Adipose tissue (tissue), 3 donors: ENCODE results near the gene FCRL5. TPM values are rescaled to one million over a fixed set of nuclear protein-coding genes. Genes with fewer than 3 reads are reported as not detected.

ENCODE experiments used
- H3K27ac ChIP-seq: one replicate; pipeline ENCODE4 v1.5.1; 2013; ENCODE audit warnings: low read depth, low read length
- WGBS, 3 donors: extraction: QIAGEN DNeasy Blood & Tissue Kit; methylation state at CpG; one replicate each; pipeline ENCODE4 v1.1.7; 2013; 5-methylcytosine and 5-hydroxymethylcytosine counted together
- polyA plus RNA-seq, 3 donors: library from polyadenylated mRNA; stranded (reverse); fragments of 200-250 nt; gene quantifications; one replicate each; pipeline ENCODE4 v1.2.3, GENCODE V29; 2013
- donor health status: healthy with polysubstance abuse.
- donor health status: Bipolar disorder and iron deficiency.
- donor health status: healthy.

FCRL5 gene
- polyA plus RNA-seq, 3 donors, result 0.15 to 0.24 TPM; not detected in 1

DNA sequence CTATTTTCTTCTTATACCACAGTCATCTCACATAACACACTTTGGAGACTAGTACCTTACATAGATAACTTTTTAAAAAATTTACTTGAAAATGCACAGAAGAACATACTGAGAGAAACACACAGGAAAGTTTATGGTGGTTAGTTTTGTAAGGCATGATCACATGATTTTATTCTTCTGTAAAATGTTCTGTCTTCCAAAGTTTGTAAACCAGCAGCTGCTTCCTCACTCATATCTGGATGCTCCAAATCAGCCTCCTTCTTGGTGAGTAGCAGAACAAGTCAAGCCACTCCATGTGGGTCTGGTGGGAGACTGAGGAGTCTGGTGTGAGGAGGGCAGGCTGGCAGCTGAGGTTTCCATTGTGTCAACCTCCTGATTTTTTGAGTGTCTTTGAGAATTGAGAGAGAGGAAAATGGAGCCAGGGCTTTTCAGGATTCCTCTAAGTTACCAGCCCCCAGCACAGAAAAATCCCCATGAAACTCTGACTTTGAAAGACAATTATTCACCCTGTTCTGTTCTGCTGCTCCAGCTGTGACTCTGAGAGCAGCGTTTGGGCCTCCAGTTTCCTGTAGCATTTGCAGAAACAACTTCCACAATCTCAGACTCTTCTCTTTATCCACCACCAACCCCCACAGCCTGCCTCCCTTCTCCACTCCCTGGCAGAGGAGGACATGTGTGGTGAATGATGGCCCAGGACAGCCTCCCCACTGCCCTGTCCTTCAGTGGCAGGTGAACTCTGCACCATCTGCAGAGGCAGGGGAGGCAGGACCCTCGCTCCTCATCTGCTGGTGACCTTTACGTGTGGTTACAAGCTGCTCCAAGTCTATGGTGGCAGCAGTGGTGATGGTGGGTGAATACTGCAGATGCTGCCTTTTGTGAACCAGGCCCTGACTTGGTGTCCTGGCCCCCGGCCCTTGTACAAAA lies 82.3 kb downstream of the FCRL5 start:
- WGBS, 3 donors, result 73 to 75% (median 74%) methylated on average over 4 of the region's 4 CpGs
- H3K27ac ChIP-seq, result no peak overlapping the region

- H3K27ac ChIP-seq, result no peak overlapping the region
- WGBS, 3 donors, result 81 to 91% (median 85%) methylated on average over 3 of the region's 3 CpGs
Measured at GRCh38 chr1:157469300-157469699, 83.0 kb downstream of the FCRL5 start.

DNA sequence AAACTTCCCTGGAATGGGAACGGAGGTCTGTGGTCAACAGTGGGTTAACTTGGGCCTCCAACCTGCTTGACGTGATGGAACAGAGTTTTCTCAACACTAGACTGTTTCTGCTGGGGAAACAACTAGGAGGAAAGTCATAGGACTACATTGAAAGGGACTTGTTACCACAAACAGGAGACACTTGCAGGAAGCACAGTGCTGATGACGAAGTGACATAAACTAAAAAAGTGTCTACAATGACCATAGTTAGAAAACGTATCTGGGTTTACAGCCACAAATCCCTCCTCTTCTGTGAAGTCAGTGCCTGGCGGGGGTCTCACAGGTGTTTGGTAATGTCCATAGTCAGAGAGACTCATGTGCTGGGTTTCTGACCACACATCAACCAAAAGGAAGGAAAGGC lies 86.3 kb downstream of the FCRL5 start:
- H3K27ac ChIP-seq, result no peak overlapping the region

More for the DNA sequence above, 86.3 kb downstream of the FCRL5 start:
- 70 to 76% (median 75%) methylated on average over 5 of the region's 5 CpGs for WGBS, 3 donors

Other genes starting within 250 kb of the FCRL5 start
- not detected for gene FCRL4, start 45.6 kb upstream of the FCRL5 start, polyA plus RNA-seq
- gene FCRL3, start 148.3 kb upstream of the FCRL5 start, polyA plus RNA-seq, result under 1 TPM in 2 of 3 donors, not detected in 1; 0.09 to 0.22 TPM
- under 1 TPM in 2 of 3 donors, not detected in 1; 0.25 to 0.29 TPM for gene FCRL2, start 224.6 kb upstream of the FCRL5 start, polyA plus RNA-seq